Cerebellar nuclear complex (tissue), 1 donor: ENCODE data around the gene LIMS2.

Experiments
- DNase-seq, 2 experiments: peaks; one replicate each; lab custom pipeline; 2025; lab: John Stamatoyannopoulos, UW

LIMS2 gene

GRCh38 chr2:127633556-127634065 is 41.7 kb downstream of the LIMS2 start:
- DNase-seq: no peak

- DNase-seq: no peak
Measured at GRCh38 chr2:127632592-127633489, 42.5 kb downstream of the LIMS2 start.

GRCh38 chr2:127631997-127632581 is 43.2 kb downstream of the LIMS2 start:
- DNase-seq: no peak

- no peak for DNase-seq
Measured at GRCh38 chr2:127631541-127631996, 43.8 kb downstream of the LIMS2 start.

- DNase-seq: no peak
Measured at GRCh38 chr2:127630864-127631540, 44.3 kb downstream of the LIMS2 start.

- no peak for DNase-seq
Measured at GRCh38 chr2:127630096-127630863, 45.0 kb downstream of the LIMS2 start.

DNA sequence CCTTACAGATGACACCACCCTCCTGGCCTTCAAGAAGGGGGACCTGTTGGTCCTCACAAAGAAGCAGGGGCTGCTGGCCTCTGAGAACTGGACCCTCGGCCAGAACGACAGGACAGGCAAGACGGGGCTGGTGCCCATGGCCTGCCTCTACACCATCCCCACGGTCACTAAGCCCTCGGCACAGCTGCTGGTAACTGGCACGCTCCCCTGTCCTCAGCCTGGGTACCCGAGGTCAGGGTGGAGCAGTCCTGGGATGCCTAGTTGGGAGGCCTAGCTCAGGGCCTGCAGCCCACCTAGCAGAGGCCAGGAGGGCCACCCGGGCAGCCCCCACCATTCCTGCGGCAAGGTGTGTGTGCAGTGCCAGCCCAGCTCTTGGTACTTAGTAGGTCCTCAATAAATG is 45.7 kb downstream of the LIMS2 start:
- DNase-seq: no peak

- DNase-seq: no peak
Measured at GRCh38 chr2:127628767-127629614, 46.3 kb downstream of the LIMS2 start.

- no peak for DNase-seq
Measured at GRCh38 chr2:127627740-127628571, 47.4 kb downstream of the LIMS2 start.

- no peak for DNase-seq
Measured at GRCh38 chr2:127626917-127627739, 48.2 kb downstream of the LIMS2 start.

DNA sequence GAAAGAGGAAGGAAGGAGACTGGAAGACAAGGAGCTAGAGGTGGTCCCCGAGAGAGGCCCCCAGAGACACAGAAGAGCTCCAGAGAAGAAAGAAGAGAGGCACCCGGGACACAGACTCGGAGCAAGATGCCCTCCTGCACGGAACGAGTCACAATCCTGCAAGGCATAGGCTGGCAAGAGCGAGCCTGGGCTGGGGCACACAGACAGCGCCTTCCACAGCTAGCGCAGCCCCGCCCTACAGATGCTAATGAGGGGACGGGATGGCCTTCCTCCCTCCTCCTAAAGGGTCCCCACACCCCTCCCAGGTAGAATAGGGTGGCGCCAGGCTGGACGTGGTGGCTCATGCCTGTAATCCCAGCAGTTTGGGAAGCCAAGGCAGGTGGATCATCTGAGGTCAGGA is 49.2 kb downstream of the LIMS2 start:
- no peak for DNase-seq

GRCh38 chr2:127625572-127625951 is 49.8 kb downstream of the LIMS2 start:
- DNase-seq: no peak

DNA sequence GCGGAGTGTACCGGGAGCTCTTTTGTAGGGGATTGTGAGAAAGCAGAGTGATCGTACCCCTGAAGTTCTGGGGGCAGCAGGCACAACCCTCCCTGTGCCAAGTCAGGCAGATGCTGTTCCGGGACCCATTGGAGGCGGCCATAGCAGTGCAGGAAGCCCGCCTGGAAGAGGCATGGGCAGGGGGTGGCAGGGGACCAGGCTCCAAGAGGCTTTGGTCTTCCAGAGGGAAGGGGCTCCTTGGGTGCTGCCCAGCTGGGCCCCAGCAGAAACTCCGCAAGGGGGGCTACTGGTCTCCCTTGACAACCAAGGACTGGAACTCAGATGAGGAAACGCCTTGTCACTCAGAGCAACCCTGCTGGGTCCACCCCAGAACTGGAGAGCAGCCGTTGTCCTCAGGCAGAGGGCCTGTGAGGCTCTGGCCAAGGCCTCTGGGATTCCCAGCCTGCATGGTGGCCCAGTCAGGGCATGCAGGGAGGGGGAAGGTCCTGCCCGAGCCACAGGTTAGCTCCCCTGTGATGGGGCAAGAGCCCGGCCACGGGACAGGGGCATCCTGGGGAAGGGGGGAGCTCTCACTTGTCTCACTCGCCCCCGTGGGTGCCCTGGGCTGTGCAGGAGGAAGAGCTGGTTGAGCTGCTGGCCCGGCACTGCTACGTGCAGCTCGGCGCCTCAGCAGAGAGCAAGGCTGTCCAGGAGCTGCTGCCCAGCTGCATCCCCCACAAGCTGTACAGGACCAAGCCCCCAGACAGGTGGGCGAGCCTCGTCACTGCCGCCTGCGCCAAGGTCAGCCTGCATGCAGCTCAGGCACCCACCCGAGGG is 50.4 kb downstream of the LIMS2 start:
- DNase-seq: no peak

DNA sequence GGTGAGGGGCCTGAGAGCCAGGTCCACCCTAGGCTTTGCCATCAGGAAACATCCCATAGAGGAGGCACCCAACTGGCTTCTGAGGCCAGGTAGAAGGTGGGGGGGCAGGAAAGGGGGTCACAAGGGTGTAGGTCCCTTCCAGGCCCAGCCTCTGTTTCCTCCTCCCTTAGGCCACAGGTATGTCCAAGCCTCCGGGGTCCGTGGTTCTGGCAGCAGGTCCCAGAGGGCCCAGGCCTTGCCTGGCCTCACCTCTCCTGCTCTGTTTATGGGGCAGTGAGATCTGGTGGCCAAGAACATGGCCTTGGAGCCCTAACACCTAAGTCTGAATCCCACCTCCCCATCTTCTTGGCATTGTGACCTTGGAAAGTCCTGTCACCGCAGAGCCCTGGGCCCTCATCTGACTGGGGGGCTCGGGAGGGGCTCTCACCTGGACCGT is 51.0 kb downstream of the LIMS2 start:
- no peak for DNase-seq

- no peak for DNase-seq
Measured at GRCh38 chr2:127623388-127624319, 51.7 kb downstream of the LIMS2 start.

DNA sequence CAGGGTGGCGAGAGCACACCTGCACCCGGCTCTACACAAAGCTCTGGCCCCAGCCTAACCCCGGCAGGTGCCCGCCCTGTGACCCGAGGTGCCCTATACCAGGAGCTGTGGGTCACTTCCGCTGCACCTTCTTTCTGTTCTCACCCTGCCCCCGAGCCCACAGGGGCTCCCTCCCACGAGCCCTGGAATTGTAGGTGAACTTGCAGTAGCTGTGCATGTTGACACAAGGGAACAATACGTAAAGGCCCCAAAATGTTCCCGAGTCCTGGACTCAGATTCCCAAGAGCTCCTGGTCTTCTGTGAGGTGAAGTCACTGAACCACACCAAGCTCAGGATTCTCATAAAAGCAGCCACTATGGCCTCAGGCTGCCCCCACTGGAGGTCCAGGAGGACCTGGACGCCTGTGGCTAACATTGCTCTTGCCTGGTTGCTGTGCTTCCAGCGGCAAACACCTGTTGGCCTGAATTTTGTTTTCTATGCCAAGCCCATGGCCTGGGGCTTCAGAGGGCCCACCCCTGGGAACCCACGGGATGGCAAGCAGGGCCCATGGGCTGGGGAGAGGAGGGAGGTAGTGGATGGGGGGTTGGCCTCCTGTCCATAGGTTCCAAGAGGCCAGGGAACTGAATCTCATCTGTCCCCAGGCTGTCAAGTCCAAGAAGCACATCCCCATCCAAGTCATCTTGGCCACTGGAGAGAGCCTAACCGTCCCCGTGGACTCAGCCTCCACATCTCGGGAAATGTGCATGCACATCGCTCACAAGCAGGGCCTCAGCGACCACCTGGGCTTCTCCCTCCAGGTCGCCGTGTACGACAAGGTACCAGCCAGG is 52.6 kb downstream of the LIMS2 start:
- DNase-seq: no peak
